Adrenal gland (tissue), 12 donors: ENCODE results near the gene GGA2. TPM values are rescaled to one million over a fixed set of nuclear protein-coding genes. Genes with fewer than 3 reads are reported as not detected.

Source experiments
- DNase-seq, 7 donors: peaks; one replicate each; pipeline ENCODE4 v3.0.0-alpha.2; 2019 to 2020
- H3K27ac ChIP-seq, 5 donors: fragments of 200-600 bp; sonication (generic) in 4 of 5; 1 replicate in 3 of 5; 2 replicates in 2 of 5; pipeline versions ENCODE4 v1.5.1 to v1.8.0; 2016 to 2020; ENCODE audit warnings: mild to moderate bottlenecking in 1 of 5
- H3K27me3 ChIP-seq: fragments of 200-600 bp; 2 replicates; pipeline ENCODE4 v1.8.0; 2021
- H3K36me3 ChIP-seq, 2 donors: fragments of 200-600 bp; replicated peaks in 1 of 2; 1 replicate in 1 of 2; 2 replicates in 1 of 2; pipeline versions ENCODE4 v1.5.1 to v1.8.0; 2018 to 2022
- H3K4me1 ChIP-seq, 2 donors: fragments of 200-600 bp; replicated peaks in 1 of 2; 1 replicate in 1 of 2; 2 replicates in 1 of 2; pipeline versions ENCODE4 v1.5.1 to v1.8.0; 2018 to 2021
- H3K4me3 ChIP-seq, 4 donors: fragments of 200-600 bp; sonication (generic) in 3 of 4; one replicate each; pipeline ENCODE4 v1.5.1; 2016 to 2018
- H3K9me3 ChIP-seq, 3 donors: fragments of 200-600 bp; sonication (generic) in 1 of 3; replicated peaks in 1 of 3; 1 replicate in 2 of 3; 2 replicates in 1 of 3; pipeline versions ENCODE4 v1.5.1 to v1.8.0; 2016 to 2021
- CTCF ChIP-seq, 6 experiments: fragments of 450-650 bp in 4 of 6; fragments of 200-600 bp in 2 of 6; sonication (generic) in 1 of 6; IDR thresholded peaks; 1 replicate in 5 of 6; 2 replicates in 1 of 6; pipeline versions ENCODE4 v1.5.1 to v1.8.0; 2016 to 2021; ENCODE audit warnings: antibody characterized with exemption in 6 of 6, mild to moderate bottlenecking in 2 of 6, moderate library complexity in 1 of 6
- POLR2A ChIP-seq, 2 donors: fragments of 450-650 bp; IDR thresholded peaks; one replicate each; pipeline ENCODE4 v1.6.1; 2017; ENCODE audit warnings: antibody characterized with exemption in 2 of 2, mild to moderate bottlenecking in 2 of 2, moderate library complexity in 1 of 2
- WGBS, 4 donors: extraction: QIAGEN DNeasy Blood & Tissue Kit in 2 of 4; methylation state at CpG; one replicate each; pipeline versions ENCODE4 v1.1.5 to v1.1.7; 2013 to 2017; 5-methylcytosine and 5-hydroxymethylcytosine counted together
- intact Hi-C, 2 donors: fragments of 100-400 bp; cut with DNase I; formaldehyde crosslinking; loops; one replicate each; pipeline versions ENCODE4 v1.14.1 to v1.15.0; 2022 to 2023
- polyA plus RNA-seq, 3 donors: library from polyadenylated mRNA; stranded (reverse); fragments of 200-250 nt in 2 of 3; fragments of 350-450 nt in 1 of 3; fragmentation: Illumina TruSeq in 1 of 3; extraction: RNeasy Lipid Tissue Mini Kit (QIAGEN cat#74804) in 1 of 3; gene quantifications; one replicate each; pipeline ENCODE4 v1.2.3, GENCODE V29; 2013 to 2014
- total RNA-seq, 9 donors: library from RNA; depleted of rRNA in 4 of 9; stranded (reverse); fragments of >200 nt in 4 of 9; fragments of 120-200 nt in 1 of 9; fragmentation: NEBNext Ultra II Directional in 1 of 9; extraction: Animal tissue kit (Norgen Biotek cat#: 25700) in 1 of 9; gene quantifications; one replicate each; pipeline versions ENCODE4 v1.1.0 to v1.2.4, GENCODE V29; 2013 to 2023
- donor health status: healthy with polysubstance abuse.
- donor health status: Bipolar disorder and iron deficiency.
- donor health status: DM: yes; HTN: yes; CAD: no.
- donor health status: DM: no; HTN: no; CAD: no.
- donor health status: DM: no; HTN: no; CAD: no.
- donor health status: DM: yes; HTN: yes; CAD: no.

The GGA2 gene
- total and polyA plus RNA-seq, 12 donors = 37.7 to 143 (median 116) TPM

- no peaks in the 10 kb centered on the region for H3K27me3 ChIP-seq
- H3K9me3 ChIP-seq = no peaks in the 10 kb centered on the region
- peaks cover 50 to 78% of the 10 kb centered on the region in 2 donors for H3K4me1 ChIP-seq
- TF ChIP-seq CTCF (IDR thresholded peaks at IDR 0.05) (no peak), POLR2A (IDR thresholded peaks at IDR 0.05) (no peak)
- H3K4me3 ChIP-seq = no peak overlapping the region
- H3K36me3 ChIP-seq = no peaks in the 10 kb centered on the region
- peak overlapping the region in 4 of 5 donors; percentile 20 to 76 (median 58) for H3K27ac ChIP-seq
- WGBS, 4 donors = 88 to 96% (median 94%) methylated on average over 9 of the region's 9 CpGs
- intact Hi-C loops = loop anchor here in 1 of 2 donors (10.0 kb wide), 1 partner anchor 50 kb away; the partner anchor contains the start of genes EARS2 and UBFD1
- DNase-seq = no peak
Measured at GRCh38 chr16:23505180-23505665, 5.1 kb downstream of the GGA2 start.

- intact Hi-C loops = loop anchor here in 1 of 2 donors (10.0 kb wide), 1 partner anchor 50 kb away; the partner anchor contains the start of genes EARS2 and UBFD1
- peak in 6 of 7 donors; percentile 72 to 85 (median 78) for DNase-seq
- H3K36me3 ChIP-seq = no peaks in the 10 kb centered on the region
- H3K27me3 ChIP-seq = no peaks in the 10 kb centered on the region
- TF ChIP-seq POLR2A (IDR thresholded peaks at IDR 0.05) (no peak), CTCF (IDR thresholded peaks at IDR 0.05) (no peak)
- 25 to 36% (median 33%) methylated on average over 8 to 13 of the region's 13 CpGs for WGBS, 4 donors
- no peak overlapping the region for H3K4me3 ChIP-seq
- H3K4me1 ChIP-seq = peaks cover 55 to 84% of the 10 kb centered on the region in 2 donors
- H3K9me3 ChIP-seq = no peaks in the 10 kb centered on the region
- H3K27ac ChIP-seq = peak overlapping the region in 4 of 5 donors; percentile 20 to 76 (median 58)
Measured at GRCh38 chr16:23504453-23505179, 5.7 kb downstream of the GGA2 start.

GRCh38 chr16:23504076-23504452 is 6.2 kb downstream of the GGA2 start:
- TF ChIP-seq CTCF (IDR thresholded peaks at IDR 0.05) = no peak
- TF ChIP-seq POLR2A (IDR thresholded peaks at IDR 0.05) = no peak
- H3K27me3 ChIP-seq = no peaks in the 10 kb centered on the region
- no peak overlapping the region for H3K4me3 ChIP-seq
- peaks cover 60 to 89% of the 10 kb centered on the region in 2 donors for H3K4me1 ChIP-seq
- 66 to 80% (median 73%) methylated on average over 5 of the region's 5 CpGs for WGBS, 4 donors
- no peaks in the 10 kb centered on the region for H3K36me3 ChIP-seq
- no peaks in the 10 kb centered on the region for H3K9me3 ChIP-seq
- intact Hi-C loops = loop anchor here in 1 of 2 donors (10.0 kb wide), 1 partner anchor 51 kb away; the partner anchor contains the start of genes EARS2 and UBFD1
- peak overlapping the region in 3 of 5 donors; percentile 49 to 76 (median 67) for H3K27ac ChIP-seq
- no peak for DNase-seq

GRCh38 chr16:23502466-23502865 is 7.8 kb downstream of the GGA2 start:
- Histone ChIP-seq H3K4me3 (no peak overlapping the region), H3K27ac (peak overlapping the region in 3 of 5 donors; percentile 58 to 82 (median 71)), H3K27me3 (no peaks in the 10 kb centered on the region), H3K4me1 (peaks cover 63 to 92% of the 10 kb centered on the region in 2 donors), H3K36me3 (no peaks in the 10 kb centered on the region), H3K9me3 (no peaks in the 10 kb centered on the region)
- intact Hi-C loops = loop anchor here in 1 of 2 donors (10.0 kb wide), 1 partner anchor 52 kb away; the partner anchor contains the start of genes EARS2 and UBFD1
- no peak for DNase-seq
- 61 to 85% (median 76%) methylated on average over 2 of the region's 2 CpGs for WGBS, 4 donors
- TF ChIP-seq POLR2A (IDR thresholded peaks at IDR 0.05) (no peak), CTCF (IDR thresholded peaks at IDR 0.05) (no peak)
